K562 (cell line): ENCODE measurements around the gene SPATA3. TPM values are rescaled to one million over a fixed set of nuclear protein-coding genes. Genes with fewer than 3 reads are reported as not detected.

Source experiments
- ATAC-seq: fragments of 200-7000 bp; cut with Tn5 transposase; 3 replicates; pipeline ENCODE4 v1.9.1; 2020; ENCODE audit warnings: moderate library complexity
- BruUV-seq: library from RNA; stranded (reverse); fragments of 400-500 nt; replicated peaks from 2 replicates; lab custom pipeline; 2021; lab: Mats Ljungman, UMichigan
- CTCF ChIA-PET: fragments of 300-600 bp; formaldehyde crosslinking; extraction: SDS; loops from one replicate; lab custom pipeline; 2021; ENCODE audit warnings: low intra/inter-chr PET ratio; lab: Yijun Ruan, JAX
- POLR2A ChIA-PET: fragments of 300-600, 350-650 bp; sonication (Branson Sonifier 250); formaldehyde crosslinking; extraction: SDS; loops from one replicate; lab custom pipeline; 2021; ENCODE audit warnings: antibody characterized with exemption, inconsistent platforms; lab: Yijun Ruan, JAX
- DNase-seq, 4 experiments: peaks; one replicate each; pipeline versions ENCODE4 v3.0.0 to v3.0.0-alpha.2; 2011 to 2018; ENCODE audit warnings: low spot score in 3 of 4, mixed read lengths in 3 of 4; ENCODE audit errors: extremely low read depth in 1 of 4
- FAIRE-seq: peaks from 2 replicates; lab custom pipeline; 2011; peaks lifted over from hg19 to GRCh38; lab: Jason Lieb, UNC
- H2AFZ ChIP-seq: 2 replicates; pipeline ENCODE4 v1.6.0; 2011; ENCODE audit warnings: low read depth, low read length, control low read depth, inconsistent platforms
- H3K27ac ChIP-seq: fragments of 200-600 bp; 3 replicates; pipeline ENCODE4 v1.8.0; 2011; ENCODE audit warnings: low read depth, mild to moderate bottlenecking, control low read depth, inconsistent platforms, low read length, moderate library complexity, mixed read lengths; ENCODE audit errors: extremely low read depth
- H3K27me3 ChIP-seq, 2 experiments: fragments of 300-600 bp in 1 of 2; 2 replicates in 1 of 2; 3 replicates in 1 of 2; pipeline versions ENCODE4 v1.6.0 to v1.8.0; 2011; ENCODE audit warnings: inconsistent platforms in 2 of 2, low read length in 2 of 2, mild to moderate bottlenecking in 1 of 2, mixed read lengths in 1 of 2, moderate library complexity in 1 of 2; ENCODE audit not compliant: control insufficient read depth in 2 of 2, insufficient read depth in 2 of 2
- H3K36me3 ChIP-seq: fragments of 300-600 bp; 3 replicates; pipeline ENCODE4 v1.8.0; 2011; ENCODE audit warnings: mild to moderate bottlenecking, low read length, inconsistent platforms; ENCODE audit not compliant: control insufficient read depth, insufficient read depth
- H3K4me1 ChIP-seq, 2 experiments: fragments of 200-600 bp in 1 of 2; replicated peaks in 1 of 2; 2 replicates in 1 of 2; 3 replicates in 1 of 2; pipeline versions ENCODE4 v1.5.1 to v1.8.0; 2011; ENCODE audit warnings: inconsistent platforms in 2 of 2, low read length in 2 of 2, mild to moderate bottlenecking in 1 of 2, mixed read lengths in 1 of 2, moderate library complexity in 1 of 2; ENCODE audit not compliant: control insufficient read depth in 2 of 2, insufficient read depth in 2 of 2
- H3K4me2 ChIP-seq: 2 replicates; pipeline ENCODE4 v1.6.1; 2011; ENCODE audit warnings: low read length, control low read depth, inconsistent platforms, mixed read lengths; ENCODE audit not compliant: insufficient read depth
- H3K4me3 ChIP-seq: fragments of 200-600 bp; sonication (generic), shearing (Covaris generic); 2 replicates; pipeline ENCODE4 v1.5.1; 2016; ENCODE audit warnings: control low read depth, inconsistent platforms
- H3K79me2 ChIP-seq: fragments of 200-600 bp; 3 replicates; pipeline ENCODE4 v1.8.0; 2011; ENCODE audit warnings: low read length, inconsistent platforms; ENCODE audit not compliant: control insufficient read depth, insufficient read depth
- H3K9ac ChIP-seq, 2 experiments: 2 replicates each; pipeline versions ENCODE4 v1.6.0 to v1.6.1; 2011; ENCODE audit warnings: low read depth in 2 of 2, low read length in 2 of 2, control low read depth in 1 of 2, inconsistent platforms in 1 of 2, mild to moderate bottlenecking in 1 of 2, mixed read lengths in 1 of 2; ENCODE audit not compliant: insufficient read depth in 1 of 2
- H3K9me1 ChIP-seq: one replicate; pipeline ENCODE4 v1.6.0; 2011; ENCODE audit warnings: inconsistent platforms, mild to moderate bottlenecking, low read length, moderate library complexity; ENCODE audit not compliant: control insufficient read depth, insufficient read depth
- H3K9me3 ChIP-seq: replicated peaks from 2 replicates; pipeline ENCODE4 v1.5.1; 2011; ENCODE audit warnings: low read depth, low read length, inconsistent platforms; ENCODE audit not compliant: control insufficient read depth, insufficient read depth
- H4K20me1 ChIP-seq: replicated peaks from 2 replicates; pipeline ENCODE4 v1.6.1; 2011; ENCODE audit warnings: low read length, inconsistent platforms, mixed read lengths; ENCODE audit not compliant: control insufficient read depth, insufficient read depth
- ATF2 ChIP-seq: sonication (generic); formaldehyde crosslinking; IDR thresholded peaks from 2 replicates; pipeline ENCODE4 v1.8.1; 2022; ENCODE audit warnings: missing genetic modification reagents
- ESRRB ChIP-seq: fragments of 250-450 bp; sonication (Bioruptor Pico); IDR thresholded peaks from 2 replicates; pipeline ENCODE4 v1.5.0; 2020; ENCODE audit warnings: mild to moderate bottlenecking, moderate library complexity, borderline replicate concordance
- FOXM1 ChIP-seq, 2 experiments: fragments of 450-650 bp in 1 of 2; sonication (generic) in 1 of 2; formaldehyde crosslinking in 1 of 2; IDR thresholded peaks; 2 replicates each; pipeline versions ENCODE4 v1.6.1 to v1.9.0; 2017 to 2022; ENCODE audit warnings: low read depth in 2 of 2, mild to moderate bottlenecking in 2 of 2, missing genetic modification reagents in 1 of 2, moderate library complexity in 1 of 2
- HOMEZ ChIP-seq: fragments of 250-450 bp; sonication (Bioruptor Pico); IDR thresholded peaks from 2 replicates; pipeline ENCODE4 v1.4.0; 2020; ENCODE audit warnings: mild to moderate bottlenecking, moderate library complexity
- MAFF ChIP-seq: IDR thresholded peaks from 2 replicates; pipeline ENCODE4 v1.6.1; 2012; ENCODE audit warnings: low read length, improper control_type of control experiment
- POU5F1 ChIP-seq: fragments of 150-350 bp; IDR thresholded peaks from 2 replicates; pipeline ENCODE4 v1.6.1; 2014; ENCODE audit warnings: borderline replicate concordance, low read length, low read depth, mild to moderate bottlenecking; ENCODE audit not compliant: partially characterized antibody
- ZNF445 ChIP-seq: fragments of 250-450 bp; sonication (Bioruptor Pico); IDR thresholded peaks from 2 replicates; pipeline ENCODE4 v1.4.0; 2020; ENCODE audit warnings: low read depth, mild to moderate bottlenecking, moderate library complexity
- ZNF668 ChIP-seq: fragments of 250-450 bp; sonication (Bioruptor Pico); IDR thresholded peaks from 2 replicates; pipeline ENCODE4 v1.8.0; 2022; ENCODE audit warnings: mild to moderate bottlenecking, inconsistent platforms
- WGBS: fragments of 100-300 bp; shearing (Covaris generic); methylation state at CpG from one replicate; pipeline ENCODE4 v1.1.6; 2016; ENCODE audit warnings: low coverage, mixed read lengths; ENCODE audit not compliant: insufficient coverage; ENCODE audit errors: missing lambda C conversion rate; 5-methylcytosine and 5-hydroxymethylcytosine counted together
- in situ Hi-C: fragments of 300-500 bp; cut with MboI; formaldehyde crosslinking; loops from 4 replicates; pipeline ENCODE4 v1.15.0; 2018; ENCODE audit warnings: inconsistent platforms, mixed read lengths
- intact Hi-C: fragments of 100-400 bp; cut with micrococcal nuclease; formaldehyde crosslinking; loops from 2 replicates; pipeline ENCODE4 v1.14.2; 2022
- polyA plus RNA-seq, 8 experiments: library from polyadenylated mRNA; depleted of rRNA in 4 of 8; stranded (reverse) in 5 of 8; unstranded in 3 of 8; fragments of >200 nt; fragmentation: Nextera tagmentation in 2 of 8; fragmentation: Illumina TruSeq in 1 of 8; extraction: Ambion mirVana in 2 of 8; extraction: Trizol in 1 of 8; gene quantifications; 2 replicates each; pipeline versions ENCODE4 v1.2.1 to v1.2.3, GENCODE V29; 2011 to 2014; ENCODE audit warnings: inconsistent platforms in 1 of 8, missing spikeins in 1 of 8
- total RNA-seq, 7 experiments: library from RNA; depleted of rRNA in 6 of 7; stranded (reverse); fragments of >200 nt in 6 of 7; fragmentation: Illumina TruSeq in 2 of 7; extraction: Trizol in 2 of 7; gene quantifications; 2 replicates each; pipeline versions ENCODE4 v1.2.1 to v1.2.3, GENCODE V29; 2011 to 2021; ENCODE audit warnings: low replicate concordance in 1 of 7

Gene SPATA3
- total and polyA plus RNA-seq, 9 of the 15 experiments (the other 6 are each of a cell fraction or from before 2014, with no cell fraction given), result not detected

DNA sequence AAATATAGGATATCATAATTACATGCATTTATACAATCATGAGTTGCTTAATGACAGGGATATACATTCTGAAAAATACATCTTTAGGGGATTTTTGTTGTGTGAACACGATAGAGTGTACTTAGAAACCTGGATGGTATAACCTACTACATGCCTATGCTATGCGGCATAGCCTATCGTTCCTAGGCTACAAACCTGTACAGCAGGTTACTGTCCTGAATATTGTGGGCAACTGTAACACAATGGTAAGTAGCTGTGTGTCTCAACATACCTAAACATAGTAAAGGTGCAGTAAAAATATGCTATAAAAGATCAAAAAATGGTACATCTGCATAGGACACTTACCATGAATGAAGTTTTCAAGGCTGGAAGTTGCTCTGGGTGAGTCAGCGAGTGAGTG, 47.9 kb downstream of the SPATA3 start (continued):
- TF ChIP-seq FOXM1 (IDR thresholded peaks at IDR 0.05; ENCODE audit: low read depth) (no peak), FOXM1 (CRISPR knock-in tag; IDR thresholded peaks at IDR 0.05; ENCODE audit: low read depth) (no peak), ZNF445 (CRISPR knock-in tag) (no peak), ATF2 (CRISPR knock-in tag) (no peak), ESRRB (CRISPR knock-in tag) (no peak), POU5F1 (no peak), MAFF (no peak)

GRCh38 chr2:231046916-231047273, 51.0 kb downstream of the SPATA3 start:
- intact Hi-C loops (no loop called here), in situ Hi-C loops (no loop called here)
- no peak for ATAC-seq
- no peak overlapping the region for H2AFZ ChIP-seq
- ChIA-PET POLR2A (no interaction called here), CTCF (no interaction called here)
- DNase-seq, result no peak
- no peaks in the 10 kb centered on the region for H3K9me3 ChIP-seq
- H3K79me2 ChIP-seq, result no peaks in the 10 kb centered on the region
- no peaks in the 10 kb centered on the region for H3K9me1 ChIP-seq
- no peak for TF ChIP-seq HOMEZ
- no peak for TF ChIP-seq ZNF668 (CRISPR knock-in tag)
- H4K20me1 ChIP-seq, result no peaks in the 10 kb centered on the region
- no peak overlapping the region for H3K4me3 ChIP-seq
- H3K27ac ChIP-seq, result no peak overlapping the region
- BruUV-seq, result no TSS peak
- no peak for FAIRE-seq
- no peaks in the 10 kb centered on the region for H3K36me3 ChIP-seq
- H3K4me1 ChIP-seq, result no peaks in the 10 kb centered on the region; a peak in 1 of 5 replicates
- WGBS, result 7% methylated on average over 5 of the region's 5 CpGs
- H3K27me3 ChIP-seq, result peaks cover 3 to 20% of the 10 kb centered on the region in 2 experiments; a peak in 3 of 5 replicates
- no peak overlapping the region for H3K9ac ChIP-seq
- no peak overlapping the region for H3K4me2 ChIP-seq
